ENCODE data around the gene CHRM5.

DNA sequence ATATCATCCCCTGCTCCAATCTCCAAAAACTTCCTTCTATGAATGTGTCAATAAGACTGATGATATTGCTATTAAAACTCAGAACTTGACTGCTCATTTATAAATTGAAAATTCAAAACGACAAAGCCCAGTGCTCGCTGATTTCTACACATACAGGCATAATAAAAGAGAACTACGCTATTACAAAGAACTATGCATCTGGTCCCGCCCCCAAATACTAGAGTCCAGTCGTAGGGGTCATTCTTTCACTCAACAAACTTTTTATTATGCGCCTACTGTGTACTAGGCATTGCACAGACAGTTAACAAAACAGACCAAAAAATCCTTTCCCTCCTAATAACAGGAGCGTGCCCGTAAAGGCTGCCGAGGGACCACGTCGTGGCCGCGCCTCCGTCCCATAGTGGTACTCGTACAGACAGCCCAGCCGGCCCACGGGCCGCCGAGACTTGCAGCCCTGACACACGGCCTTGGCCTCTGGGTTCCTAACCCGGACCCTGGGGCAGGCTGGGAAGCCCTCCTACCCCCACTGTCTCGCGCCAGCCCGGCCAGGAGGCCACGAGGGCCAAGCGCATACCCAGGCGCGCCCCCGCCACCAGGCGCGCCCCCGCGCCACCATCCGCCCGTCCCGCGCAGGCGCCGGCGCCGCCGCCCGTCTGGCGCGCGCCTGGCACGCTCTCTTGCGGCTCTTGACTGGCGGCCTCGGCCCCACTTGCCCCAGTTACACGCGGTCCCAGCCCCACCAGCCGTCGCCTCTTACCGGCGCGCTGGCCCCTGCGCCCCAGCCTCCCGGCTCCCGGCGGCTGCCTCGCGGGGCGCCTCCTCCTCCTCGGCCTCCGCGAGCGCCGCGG is 70.0 kb downstream of the CHRM5 start:
- TF ChIP-seq, protein P1, sequence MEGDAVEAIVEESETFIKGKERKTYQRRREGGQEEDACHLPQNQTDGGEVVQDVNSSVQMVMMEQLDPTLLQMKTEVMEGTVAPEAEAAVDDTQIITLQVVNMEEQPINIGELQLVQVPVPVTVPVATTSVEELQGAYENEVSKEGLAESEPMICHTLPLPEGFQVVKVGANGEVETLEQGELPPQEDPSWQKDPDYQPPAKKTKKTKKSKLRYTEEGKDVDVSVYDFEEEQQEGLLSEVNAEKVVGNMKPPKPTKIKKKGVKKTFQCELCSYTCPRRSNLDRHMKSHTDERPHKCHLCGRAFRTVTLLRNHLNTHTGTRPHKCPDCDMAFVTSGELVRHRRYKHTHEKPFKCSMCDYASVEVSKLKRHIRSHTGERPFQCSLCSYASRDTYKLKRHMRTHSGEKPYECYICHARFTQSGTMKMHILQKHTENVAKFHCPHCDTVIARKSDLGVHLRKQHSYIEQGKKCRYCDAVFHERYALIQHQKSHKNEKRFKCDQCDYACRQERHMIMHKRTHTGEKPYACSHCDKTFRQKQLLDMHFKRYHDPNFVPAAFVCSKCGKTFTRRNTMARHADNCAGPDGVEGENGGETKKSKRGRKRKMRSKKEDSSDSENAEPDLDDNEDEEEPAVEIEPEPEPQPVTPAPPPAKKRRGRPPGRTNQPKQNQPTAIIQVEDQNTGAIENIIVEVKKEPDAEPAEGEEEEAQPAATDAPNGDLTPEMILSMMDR (optimal IDR thresholded peaks at IDR 0.05 in 1 of 3, IDR thresholded peaks at IDR 0.05 in 1 of 3, conservative IDR thresholded peaks at IDR 0.05 in 1 of 3; ENCODE audit: extremely low read depth in 1 of 3, insufficient read depth in 2 of 3, low read length in 3 of 3), result peak in 1 of 3 experiments; percentile 5
- no peak for TF ChIP-seq EZH2 (IDR thresholded peaks at IDR 0.05; ENCODE audit: low read length)
